Measurements from ENCODE around the gene ADCK1.

DNA sequence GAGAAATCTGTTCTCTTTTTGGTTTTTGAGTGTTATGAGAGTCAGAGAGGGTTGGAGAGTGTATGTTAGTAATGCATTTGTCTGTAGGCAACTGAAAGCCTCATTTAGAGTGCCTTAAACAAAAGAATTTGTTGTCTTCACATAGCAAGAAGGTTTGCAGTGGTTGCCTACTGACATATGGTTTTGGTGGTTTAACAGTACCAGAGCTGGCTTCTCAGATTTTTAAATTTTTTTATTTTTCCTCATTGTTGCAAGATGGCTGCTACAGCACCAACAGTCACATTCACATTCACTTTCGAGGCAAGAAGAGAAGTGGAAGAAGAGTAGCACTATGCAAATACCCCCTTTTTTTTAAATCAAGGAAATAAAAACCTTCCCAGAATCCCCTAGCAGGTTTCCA, 106.5 kb downstream of the ADCK1 start:
- TF ChIP-seq POLR2AphosphoS5 (IDR thresholded peaks at IDR 0.05) (no peak), POLR2A (IDR thresholded peaks at IDR 0.05) (no peak), EP300 (IDR thresholded peaks at IDR 0.05) (no peak)
- TF ChIP-seq, protein P1, sequence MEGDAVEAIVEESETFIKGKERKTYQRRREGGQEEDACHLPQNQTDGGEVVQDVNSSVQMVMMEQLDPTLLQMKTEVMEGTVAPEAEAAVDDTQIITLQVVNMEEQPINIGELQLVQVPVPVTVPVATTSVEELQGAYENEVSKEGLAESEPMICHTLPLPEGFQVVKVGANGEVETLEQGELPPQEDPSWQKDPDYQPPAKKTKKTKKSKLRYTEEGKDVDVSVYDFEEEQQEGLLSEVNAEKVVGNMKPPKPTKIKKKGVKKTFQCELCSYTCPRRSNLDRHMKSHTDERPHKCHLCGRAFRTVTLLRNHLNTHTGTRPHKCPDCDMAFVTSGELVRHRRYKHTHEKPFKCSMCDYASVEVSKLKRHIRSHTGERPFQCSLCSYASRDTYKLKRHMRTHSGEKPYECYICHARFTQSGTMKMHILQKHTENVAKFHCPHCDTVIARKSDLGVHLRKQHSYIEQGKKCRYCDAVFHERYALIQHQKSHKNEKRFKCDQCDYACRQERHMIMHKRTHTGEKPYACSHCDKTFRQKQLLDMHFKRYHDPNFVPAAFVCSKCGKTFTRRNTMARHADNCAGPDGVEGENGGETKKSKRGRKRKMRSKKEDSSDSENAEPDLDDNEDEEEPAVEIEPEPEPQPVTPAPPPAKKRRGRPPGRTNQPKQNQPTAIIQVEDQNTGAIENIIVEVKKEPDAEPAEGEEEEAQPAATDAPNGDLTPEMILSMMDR (IDR thresholded peaks at IDR 0.05), result no peak
